CMK (cell line): ENCODE measurements around the gene CLDN24.
"Not testable (repeated sequence)": the region's sequence is repeated elsewhere in the genome, so short reads cannot be mapped to it uniquely, and the experiment has no call there.

Experiments used
- DNase-seq: peaks from one replicate; pipeline ENCODE4 v3.0.0-alpha.2; 2010; ENCODE audit warnings: low read depth

CLDN24 gene

DNA sequence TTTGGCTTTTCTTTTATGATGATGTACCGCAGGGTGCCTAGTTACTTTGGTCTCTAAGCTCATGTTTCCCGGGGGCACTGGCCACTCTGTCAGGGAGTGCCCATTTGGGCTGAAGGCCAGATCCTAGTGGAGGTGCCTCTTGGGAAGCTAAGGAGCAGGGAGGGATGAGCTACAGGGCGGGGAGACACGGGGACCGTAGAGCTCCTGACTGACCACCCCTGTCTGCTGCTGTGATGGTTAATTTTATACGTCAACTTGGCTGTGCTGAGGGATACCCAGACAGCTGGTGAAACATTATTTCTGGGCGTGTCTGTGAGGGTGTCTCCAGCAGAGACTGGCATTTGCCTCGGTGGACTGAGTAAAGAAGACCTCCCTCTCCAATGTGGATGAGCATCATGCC is 24.9 kb upstream of the CLDN24 start:
- no peak for DNase-seq

DNA sequence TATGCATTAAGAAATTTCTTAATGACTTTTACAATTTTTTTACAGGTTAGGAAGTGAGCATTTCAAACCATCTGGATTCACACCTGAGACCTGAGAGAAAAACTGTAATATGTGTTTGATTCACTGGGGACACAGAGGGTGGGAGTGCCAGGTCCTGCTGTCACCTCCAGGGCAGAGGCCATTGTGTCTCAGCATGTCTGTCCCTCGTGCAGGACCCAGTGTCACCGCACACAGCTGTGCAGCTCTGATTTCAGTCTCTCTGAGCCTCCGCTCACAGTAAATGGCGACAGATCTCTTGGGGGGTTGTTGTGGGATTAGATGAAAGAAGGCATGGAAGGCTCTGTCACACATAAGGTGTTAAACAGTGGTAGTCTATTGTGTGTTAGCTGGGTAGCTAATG is 23.0 kb upstream of the CLDN24 start:
- DNase-seq, result no peak

DNA sequence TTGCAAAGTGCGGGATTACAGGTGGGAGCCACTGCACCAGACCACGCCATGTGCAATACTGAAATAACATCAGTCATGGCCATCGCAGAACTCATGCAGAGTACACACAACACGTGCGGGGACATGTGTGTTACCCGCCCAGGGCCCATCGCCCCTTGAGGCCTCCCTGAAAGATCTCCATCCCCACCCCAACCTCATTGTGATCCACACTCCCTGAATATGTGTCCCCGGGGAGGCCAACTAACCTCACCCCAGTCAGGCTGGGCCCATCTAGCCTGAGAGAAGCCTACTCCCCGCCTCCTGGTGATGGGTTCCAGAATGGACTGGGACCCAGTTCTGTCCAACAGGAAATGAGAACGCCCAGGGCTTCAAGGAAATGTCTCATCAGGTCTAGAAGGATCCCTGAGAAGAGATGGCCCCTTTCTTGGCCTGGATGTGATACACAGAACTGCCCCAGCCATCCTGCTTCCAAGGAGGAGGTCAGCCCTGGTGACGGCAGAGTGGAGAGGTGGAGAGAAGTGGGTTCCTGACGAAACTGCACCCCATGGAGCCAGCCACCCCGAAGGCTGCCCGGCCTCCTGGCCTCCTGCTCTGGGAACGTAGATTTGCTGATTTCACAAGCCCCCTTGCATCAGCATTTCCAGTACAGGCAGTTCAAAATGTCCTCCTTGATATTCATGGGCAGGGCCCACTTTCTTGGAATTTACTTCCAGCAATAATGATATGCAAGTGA is 22.5 kb upstream of the CLDN24 start:
- DNase-seq, result no peak

DNA sequence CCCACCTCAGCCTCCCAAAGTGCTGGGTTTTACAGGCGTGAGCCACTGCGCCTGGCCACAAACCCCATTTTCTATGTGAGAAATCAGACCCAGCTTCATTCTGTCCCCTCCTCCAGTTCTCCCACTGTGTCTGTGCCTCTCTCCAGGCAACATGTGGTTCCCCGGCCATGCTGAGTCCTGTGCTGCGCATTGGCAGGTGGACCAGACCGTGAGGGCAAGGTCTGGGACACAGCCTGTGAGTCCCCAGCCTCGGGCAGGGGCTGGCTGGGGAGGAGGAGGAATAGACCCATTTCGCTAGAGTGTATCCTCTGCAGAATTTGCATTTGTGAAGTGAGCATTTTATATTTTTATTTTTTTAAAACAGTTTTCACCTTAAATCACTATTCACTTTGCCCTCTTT is 21.5 kb upstream of the CLDN24 start:
- no peak for DNase-seq

DNA sequence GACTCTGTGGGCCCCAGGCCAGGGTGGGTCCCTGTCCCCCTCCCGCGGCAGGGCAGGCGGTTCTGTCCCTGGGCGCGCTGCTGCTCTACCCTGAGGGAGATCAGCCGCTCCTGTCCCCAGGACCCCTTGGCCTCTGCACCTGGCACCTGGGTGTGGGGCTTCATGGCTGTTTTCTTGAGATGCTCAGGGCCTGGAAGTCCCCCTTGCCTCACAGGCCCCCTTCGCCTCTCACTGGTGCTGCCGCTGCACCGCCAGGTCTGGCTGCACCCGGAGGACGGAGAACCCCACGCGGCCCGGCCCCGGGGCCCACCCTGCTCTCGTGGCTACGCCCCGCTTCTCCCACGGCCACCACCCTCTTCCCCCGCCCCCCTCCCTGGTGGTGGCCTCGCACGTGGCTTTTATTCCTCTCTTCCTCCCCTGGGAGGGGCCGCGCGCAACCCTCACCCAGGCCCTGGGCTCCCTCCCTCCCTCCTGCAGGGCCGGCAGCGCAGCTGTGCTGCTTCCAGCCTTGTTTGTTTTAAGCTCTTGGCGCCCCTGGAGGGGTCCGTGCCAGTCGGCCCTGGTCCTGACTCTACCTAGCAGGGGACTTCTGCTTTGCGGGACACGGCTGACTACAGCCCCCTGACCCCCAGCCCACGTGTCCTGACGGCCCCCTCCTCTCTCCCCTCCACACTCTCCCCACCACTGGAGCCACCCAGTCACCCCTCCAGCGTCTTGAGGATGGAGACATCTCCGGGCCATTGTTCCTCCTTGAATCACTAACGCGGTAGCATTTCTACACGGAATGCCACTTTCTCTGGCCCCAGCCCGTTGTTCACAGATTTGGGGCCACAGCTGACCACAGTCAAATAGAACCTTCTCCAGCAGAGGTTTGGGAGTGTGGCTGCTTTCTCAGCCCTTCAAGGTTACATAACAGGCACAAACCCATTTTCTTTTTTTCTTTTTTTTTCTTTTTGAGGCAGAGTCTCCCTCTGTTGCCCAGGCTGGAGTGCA is 20.6 kb upstream of the CLDN24 start:
- DNase-seq, result no peak

DNA sequence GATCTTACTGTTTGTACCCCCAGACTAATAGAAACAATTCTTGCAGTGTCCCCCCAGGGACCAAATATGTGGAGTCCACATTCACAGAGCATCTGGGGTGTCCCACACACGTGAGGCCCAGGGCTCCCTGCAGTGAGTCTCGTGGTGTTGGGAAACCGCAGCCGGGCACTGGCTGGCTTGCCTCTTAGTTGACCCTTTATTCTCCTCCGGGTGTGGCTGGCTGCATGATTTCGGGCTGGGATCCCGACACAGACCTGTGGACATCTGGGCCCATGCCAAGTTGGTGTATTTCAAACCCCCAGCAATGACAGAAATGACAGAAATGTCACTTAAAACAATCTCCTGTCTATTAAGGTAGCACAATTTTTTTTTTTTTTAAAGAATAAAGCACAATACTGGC is 15.6 kb upstream of the CLDN24 start:
- no peak for DNase-seq

DNA sequence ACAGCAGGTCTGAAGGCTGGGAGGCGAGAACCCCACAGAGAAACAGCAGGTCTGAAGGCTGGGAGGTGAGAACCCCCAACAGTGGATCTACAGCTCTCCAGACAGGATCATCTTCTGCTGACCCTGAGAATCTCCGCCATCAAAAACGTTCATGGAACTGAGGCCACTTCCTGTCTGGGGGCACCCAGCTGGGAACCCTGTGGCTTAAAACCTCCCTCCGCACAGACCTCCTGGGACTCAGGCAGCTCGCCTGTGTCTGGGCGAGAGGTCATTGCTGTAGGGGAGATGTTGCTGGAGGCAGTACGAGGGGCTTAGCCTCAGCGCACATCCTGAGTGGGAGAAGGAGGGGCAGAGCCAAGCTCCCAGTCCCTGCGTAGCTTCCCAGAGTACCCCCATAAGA is 15.1 kb upstream of the CLDN24 start:
- DNase-seq, result no peak

DNA sequence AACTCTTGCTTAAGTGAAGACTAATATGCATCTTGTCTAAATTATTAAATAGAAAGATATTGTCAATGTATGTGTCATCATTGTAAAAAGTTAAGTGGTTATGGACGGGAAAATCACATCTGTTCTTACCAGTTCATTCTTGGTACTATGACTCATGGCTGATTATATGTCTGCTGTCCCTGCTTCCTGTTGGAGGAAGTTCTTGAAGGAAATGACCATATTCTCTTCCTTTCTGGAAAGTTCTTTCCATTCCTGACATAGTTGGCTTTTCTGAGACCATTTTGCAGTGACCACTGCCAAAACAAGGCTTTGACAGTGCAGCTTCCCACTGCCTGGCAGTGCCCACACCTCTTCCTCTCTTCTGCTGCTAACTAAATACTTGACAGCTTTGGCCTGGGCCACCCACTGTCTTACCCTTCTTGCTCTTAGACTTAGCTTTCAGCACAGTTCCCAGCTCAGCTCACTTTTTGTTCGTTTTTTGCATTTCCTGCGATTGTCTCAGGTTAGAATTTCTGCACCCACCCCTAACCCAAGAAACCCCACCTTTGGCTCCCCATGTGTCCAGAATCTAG is 13.2 kb upstream of the CLDN24 start:
- no peak for DNase-seq

DNA sequence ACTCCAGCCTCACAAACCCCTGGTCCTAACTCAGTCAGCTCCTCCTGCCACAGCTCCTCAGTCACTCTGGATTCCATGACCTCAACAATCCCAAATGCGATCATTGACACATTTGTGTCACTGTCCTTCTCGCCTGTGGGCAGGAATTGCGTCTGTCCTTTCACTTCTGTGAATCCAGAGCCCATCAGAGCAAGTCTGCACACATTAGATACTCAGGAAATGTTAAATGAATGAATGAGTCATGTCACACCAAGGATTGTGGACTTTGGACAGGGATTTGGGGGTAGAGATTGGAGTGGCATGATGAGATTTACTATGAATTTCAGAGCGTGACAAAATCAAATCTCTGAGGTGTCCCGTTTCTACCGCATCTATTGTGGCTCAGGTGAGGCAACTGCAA is 11.8 kb upstream of the CLDN24 start:
- DNase-seq, result no peak

DNA sequence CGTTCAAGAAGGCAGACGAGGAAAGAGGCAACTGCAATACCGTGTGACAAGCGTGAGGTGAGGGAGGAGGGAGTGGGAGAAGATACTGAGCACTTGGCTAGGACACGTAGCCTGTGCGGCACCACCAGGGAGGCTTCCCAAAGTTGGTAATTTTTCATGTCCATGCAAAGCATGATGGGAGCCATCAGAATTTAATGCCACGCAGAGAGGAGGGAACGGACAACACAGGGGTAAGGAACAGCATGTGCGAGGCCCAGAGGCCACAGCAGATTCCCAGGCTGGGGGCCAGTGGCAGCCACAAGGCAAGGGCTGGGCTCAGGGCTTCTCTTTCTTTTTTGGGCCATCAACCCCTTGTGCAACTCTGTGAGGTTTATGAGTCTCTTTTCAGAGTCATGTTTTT is 11.0 kb upstream of the CLDN24 start:
- DNase-seq, result no peak

DNA sequence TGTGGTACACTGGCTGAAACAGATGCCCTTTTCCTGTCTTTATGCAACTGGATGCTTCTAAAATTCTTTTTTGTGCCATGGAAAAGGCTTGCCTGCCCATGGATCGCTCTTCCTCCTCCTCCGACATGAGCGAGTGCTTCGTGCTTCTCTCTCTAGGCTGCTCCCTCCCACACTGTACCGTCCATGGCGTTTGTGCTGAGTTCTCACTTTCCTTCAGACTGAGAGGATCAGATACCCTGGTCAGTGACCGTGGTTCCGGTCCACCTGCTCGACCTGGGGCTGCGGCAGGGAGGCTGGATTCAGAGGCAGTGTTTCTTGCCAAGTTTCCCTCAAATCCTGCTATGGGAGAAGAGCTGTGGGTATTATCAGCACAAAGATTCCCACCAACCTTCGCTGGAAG is 10.2 kb upstream of the CLDN24 start:
- no peak for DNase-seq

DNA sequence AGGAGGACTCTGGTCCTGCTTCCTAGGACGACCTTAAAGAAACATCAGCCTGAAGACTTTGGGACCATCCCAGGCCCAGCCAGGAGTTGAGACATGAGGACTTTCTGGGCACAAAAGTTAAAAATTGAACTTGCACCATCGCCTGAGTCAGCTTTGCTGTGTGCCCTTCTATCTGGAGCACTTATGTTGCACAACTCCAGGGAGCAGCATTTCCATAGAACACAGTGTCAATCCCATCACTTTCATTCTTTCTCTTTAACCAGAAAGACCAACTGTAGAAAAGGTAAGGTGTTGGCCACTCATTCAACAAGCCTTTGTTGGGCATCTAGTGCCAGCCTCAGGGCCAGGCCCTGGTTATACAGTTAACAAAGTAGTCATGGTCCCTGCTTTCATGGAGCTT is 8.6 kb upstream of the CLDN24 start:
- DNase-seq, result no peak

DNA sequence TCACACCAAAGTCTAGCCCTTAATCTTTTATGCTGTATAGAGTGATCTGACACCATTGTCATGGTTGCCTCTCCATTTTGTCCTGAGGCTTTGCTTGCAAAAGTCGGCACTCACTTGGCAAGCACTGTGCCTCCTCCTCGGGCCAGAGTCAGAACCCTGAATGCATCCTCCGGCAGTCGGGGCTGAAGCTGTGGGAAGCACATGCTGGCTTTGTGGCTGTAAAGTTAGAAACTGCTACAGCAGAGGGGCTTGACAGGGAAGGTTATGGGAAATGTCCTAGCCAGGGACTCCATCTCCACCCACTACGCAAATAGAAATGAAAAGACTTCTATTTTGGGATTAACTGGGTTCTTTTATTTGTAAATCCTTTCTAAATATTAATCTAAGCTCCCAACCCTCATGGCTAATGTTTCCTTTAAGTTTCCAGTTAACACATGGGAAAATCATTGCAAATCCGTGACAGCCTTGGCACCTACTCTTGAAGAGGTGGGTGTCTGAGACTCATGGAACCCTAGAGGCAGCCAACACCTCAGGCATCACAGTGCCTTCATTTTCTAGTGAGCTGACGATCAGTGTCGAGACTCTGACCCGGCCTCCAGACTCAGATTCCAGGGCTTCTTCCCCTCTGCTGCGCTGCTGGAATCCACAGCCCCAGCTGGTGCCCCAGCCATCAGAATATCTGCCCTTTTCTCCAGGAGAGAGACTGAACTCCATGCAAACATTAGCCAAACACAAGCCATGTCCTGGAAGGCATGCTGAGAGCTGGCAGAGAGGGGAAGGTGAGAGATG is 7.9 kb upstream of the CLDN24 start:
- DNase-seq, result no peak

DNA sequence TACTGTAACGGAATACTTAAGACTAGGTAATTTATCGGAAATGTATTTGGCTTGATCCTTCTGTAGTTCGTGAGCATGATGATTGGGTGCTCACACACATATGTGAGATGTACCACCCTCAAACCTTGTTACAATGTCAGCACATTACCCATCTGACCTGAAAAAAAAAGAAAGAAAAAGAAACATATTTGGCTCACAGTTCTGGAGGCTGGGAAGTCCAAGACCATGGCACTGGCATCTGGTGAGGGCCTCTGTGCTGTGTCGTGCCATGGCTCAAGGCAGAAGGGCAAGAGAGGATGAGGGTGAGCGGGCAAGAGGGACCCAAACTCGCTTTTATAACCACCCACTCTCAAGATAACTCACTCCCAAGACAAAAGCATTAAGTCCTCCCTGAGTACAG is 7.0 kb upstream of the CLDN24 start:
- DNase-seq, result no peak

DNA sequence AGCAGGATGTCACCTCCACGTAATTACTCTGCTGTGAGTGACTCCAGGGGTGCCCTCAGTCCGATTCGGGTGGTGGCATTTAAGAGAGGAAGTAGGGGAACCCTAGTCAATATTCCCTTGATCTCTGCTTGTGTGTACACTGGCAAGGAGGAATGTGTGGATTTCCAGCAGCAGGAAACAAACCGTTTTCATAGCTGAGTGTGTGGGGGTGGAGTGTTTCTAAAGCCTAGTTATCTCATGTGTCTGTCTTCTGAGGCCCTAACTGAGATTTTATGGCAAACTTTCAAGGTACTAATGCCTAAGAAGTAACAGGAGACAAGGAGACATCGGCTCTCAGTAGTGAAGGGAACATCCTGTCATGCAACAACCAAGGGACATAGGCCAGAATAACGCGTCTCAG is 6.6 kb upstream of the CLDN24 start:
- DNase-seq, result no peak

DNA sequence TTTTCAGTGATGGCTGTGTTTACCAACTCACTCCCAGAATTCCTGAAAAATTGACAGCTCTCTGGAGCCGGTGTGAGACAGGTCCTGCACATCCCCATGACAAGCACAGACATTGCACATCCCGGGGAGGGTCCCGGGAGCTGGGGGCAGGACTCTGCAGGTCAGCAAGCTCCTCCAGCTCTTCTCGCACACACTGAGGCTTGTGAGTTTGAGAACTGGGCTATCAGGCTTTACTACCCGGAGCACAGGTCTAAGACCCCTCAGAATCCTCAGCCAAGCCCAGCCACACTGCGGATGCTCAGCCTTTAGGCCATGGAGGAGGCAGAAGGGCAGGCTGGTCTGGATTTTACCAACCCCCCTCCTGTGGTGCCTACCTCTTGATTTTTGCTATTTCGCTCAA is 5.6 kb upstream of the CLDN24 start:
- DNase-seq, result no peak

DNA sequence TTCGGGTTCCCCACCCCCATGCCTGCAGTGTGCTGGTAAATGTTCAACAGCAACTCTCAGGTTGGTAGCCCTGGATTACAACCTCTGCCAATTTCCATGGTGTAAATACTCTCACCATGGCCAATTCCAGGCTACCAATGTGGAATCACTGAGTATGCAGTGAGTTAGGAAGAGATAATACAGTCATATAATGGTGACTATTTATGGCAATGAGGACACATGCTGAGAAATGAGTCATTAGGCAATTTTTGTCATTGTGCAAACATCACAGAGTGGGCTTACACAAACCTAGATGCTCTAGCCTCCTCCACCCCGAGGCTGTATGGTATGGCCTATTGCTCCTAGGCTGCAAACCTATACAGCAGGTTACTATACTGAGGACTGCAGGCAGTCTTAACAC is 4.6 kb upstream of the CLDN24 start:
- no peak for DNase-seq

DNA sequence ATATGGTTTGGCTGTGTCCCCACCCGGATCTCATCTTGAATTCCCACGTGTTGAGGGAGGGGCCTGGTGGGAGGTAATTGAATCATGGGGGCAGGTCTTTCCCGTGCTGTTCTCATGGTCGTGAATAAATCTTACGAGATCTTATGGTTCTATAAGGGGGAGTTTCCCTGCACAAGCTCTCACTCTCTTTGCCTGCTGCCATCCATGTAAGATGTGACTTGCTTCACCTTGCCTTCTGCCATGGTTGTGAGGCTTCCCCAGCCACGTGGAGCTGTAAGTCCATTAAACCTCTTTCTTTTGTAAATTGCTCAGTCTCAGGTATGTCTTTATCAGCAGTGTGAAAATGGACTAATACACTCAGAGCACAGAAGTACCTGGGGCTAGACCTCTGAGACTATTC is 4.2 kb upstream of the CLDN24 start:
- DNase-seq, result not testable (repeated sequence)

DNA sequence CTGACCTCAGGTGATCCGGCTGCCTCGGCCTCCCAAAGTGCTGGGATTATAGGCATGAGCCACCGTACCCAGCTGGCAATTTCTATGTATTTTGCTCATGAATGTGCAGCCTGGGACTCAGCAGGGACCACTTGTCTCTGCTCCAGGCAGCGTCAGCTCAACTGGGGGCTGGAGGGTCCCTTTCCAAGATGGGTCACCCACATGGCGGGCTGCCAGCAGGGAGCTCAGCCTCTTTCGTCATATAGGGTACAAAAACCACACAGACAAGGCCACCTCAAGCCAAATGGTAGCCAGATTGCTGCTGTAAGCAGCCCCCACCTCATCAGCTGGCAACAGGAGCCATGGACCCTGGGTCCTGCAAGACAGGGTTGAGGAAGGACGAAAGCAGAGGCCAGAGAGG is 2.4 kb upstream of the CLDN24 start:
- DNase-seq, result no peak

DNA sequence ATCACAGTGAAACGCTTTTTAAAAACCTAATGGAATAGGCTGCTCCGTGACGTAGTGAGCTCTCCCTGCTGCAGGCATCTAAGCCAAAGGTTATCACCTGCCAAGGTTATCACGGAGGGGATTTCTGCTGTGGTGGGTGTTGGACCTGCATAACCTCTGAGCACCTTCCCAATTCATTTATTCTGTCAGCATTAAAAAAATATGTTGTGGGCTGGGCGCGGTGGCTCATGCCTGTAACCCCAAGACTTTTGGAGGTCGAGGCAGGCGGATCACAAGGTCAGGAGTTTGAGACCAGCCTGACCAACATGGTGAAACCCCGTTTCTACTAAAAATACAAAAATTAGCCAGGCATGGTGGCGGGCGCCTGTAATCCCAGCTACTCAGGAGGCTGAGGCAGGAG is 1.8 kb upstream of the CLDN24 start:
- DNase-seq, result not testable (repeated sequence)

DNA sequence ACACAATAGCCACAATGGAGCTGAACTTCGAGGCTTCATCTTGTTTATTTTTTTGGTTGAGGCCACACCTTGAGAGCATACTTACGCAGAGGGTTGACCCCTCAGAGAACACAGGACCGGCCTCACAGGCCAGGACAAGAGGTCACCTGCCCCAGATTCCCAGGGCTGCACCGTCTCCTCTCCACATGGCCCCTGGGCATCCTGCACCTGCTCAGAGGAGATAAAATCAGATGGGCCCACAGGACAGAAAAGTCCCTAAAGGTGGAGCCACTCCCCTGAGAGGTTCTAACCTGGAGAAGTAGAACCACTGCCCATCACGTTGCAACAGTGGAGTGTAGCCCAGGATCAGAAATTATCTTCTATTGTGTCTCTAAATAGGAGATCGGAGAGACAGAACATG is 1.1 kb upstream of the CLDN24 start:
- DNase-seq, result no peak

DNA sequence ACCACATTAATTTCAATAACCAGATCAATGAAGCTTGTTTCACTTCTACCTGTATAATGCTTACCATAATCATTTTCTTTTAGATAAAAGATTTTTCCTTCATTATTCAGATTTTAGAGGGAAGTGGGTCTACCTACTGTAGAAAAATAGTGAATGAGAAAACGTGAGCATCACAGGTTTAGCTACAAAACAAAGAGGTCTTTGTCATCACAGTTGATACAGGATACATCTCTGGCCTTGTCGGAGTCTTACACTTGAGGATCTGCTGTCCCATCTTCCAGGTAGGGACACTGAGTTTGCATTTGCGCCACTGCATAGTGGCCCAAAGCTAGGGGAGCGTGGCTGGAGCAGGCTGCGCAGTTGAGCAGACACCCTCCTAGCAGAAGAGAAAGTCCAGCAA is 710 bp downstream of the CLDN24 start:
- DNase-seq, result no peak
